GM03348 (cell line): ENCODE data around the gene ITPRID2.
A peak's percentile ranks its signal among the peaks of the same experiment; 100 is the strongest.

Experiments
- DNase-seq: peaks from one replicate; pipeline ENCODE4 v3.0.0; 2012; ENCODE audit warnings: low spot score

The ITPRID2 gene

GRCh38 chr2:181882246-181883020 lies 9.1 kb upstream of the ITPRID2 start:
- no peak for DNase-seq

- no peak for DNase-seq
Measured at GRCh38 chr2:181884601-181885000, 6.9 kb upstream of the ITPRID2 start.

GRCh38 chr2:181885096-181885495 lies 6.4 kb upstream of the ITPRID2 start:
- no peak for DNase-seq

GRCh38 chr2:181886192-181886591 lies 5.3 kb upstream of the ITPRID2 start:
- no peak for DNase-seq

GRCh38 chr2:181887045-181887444 lies 4.5 kb upstream of the ITPRID2 start:
- no peak for DNase-seq

- DNase-seq = no peak
Measured at GRCh38 chr2:181889776-181890175, 1.8 kb upstream of the ITPRID2 start.

- no peak for DNase-seq
Measured at GRCh38 chr2:181890271-181890670, 1.3 kb upstream of the ITPRID2 start.

- peak; percentile 63 for DNase-seq
Measured at GRCh38 chr2:181891966-181892798, 652 bp downstream of the ITPRID2 start.

- DNase-seq = peak; percentile 29
Measured at GRCh38 chr2:181892799-181893435, 1.4 kb downstream of the ITPRID2 start.

GRCh38 chr2:181894381-181894780 lies 2.9 kb downstream of the ITPRID2 start:
- no peak for DNase-seq

GRCh38 chr2:181895818-181896217 lies 4.3 kb downstream of the ITPRID2 start:
- DNase-seq = no peak

GRCh38 chr2:181896286-181896685 lies 4.8 kb downstream of the ITPRID2 start:
- DNase-seq = no peak

- no peak for DNase-seq
Measured at GRCh38 chr2:181900007-181900651, 8.6 kb downstream of the ITPRID2 start.

GRCh38 chr2:181902625-181903024 lies 11.1 kb downstream of the ITPRID2 start:
- DNase-seq = no peak

GRCh38 chr2:181904022-181904632 lies 12.6 kb downstream of the ITPRID2 start:
- peak; percentile 29 for DNase-seq

- no peak for DNase-seq
Measured at GRCh38 chr2:181907057-181907456, 15.5 kb downstream of the ITPRID2 start.

GRCh38 chr2:181907635-181908034 lies 16.1 kb downstream of the ITPRID2 start:
- no peak for DNase-seq

- DNase-seq = no peak
Measured at GRCh38 chr2:181910028-181910831, 18.7 kb downstream of the ITPRID2 start.

- no peak for DNase-seq
Measured at GRCh38 chr2:181911830-181912229, 20.3 kb downstream of the ITPRID2 start.

GRCh38 chr2:181915102-181915501 lies 23.6 kb downstream of the ITPRID2 start:
- no peak for DNase-seq
